Endothelial cell of umbilical vein (primary cell): ENCODE data around the gene VWCE.
"Not testable (repeated sequence)": the region's sequence is repeated elsewhere in the genome, so short reads cannot be mapped to it uniquely, and the experiment has no call there.

Experiments used
- CTCF ChIP-seq, 2 donors: IDR thresholded peaks; 1 replicate in 1 of 2; 2 replicates in 1 of 2; pipeline ENCODE4 v1.5.1; 2011; ENCODE audit warnings: low read length in 2 of 2, mild to moderate bottlenecking in 2 of 2, moderate library complexity in 2 of 2, control low read depth in 1 of 2, inconsistent platforms in 1 of 2, low read depth in 1 of 2; ENCODE audit not compliant: insufficient read depth in 1 of 2; ENCODE audit errors: extremely low read depth in 1 of 2
- EZH2 ChIP-seq: IDR thresholded peaks from 2 replicates; pipeline ENCODE4 v1.6.1; 2012; ENCODE audit warnings: borderline replicate concordance, low read depth, mild to moderate bottlenecking, moderate library complexity, low read length, inconsistent platforms; ENCODE audit not compliant: severe bottlenecking
- JUN ChIP-seq: IDR thresholded peaks from 2 replicates; pipeline ENCODE4 v1.6.1; 2011; ENCODE audit warnings: borderline replicate concordance, low read depth; ENCODE audit not compliant: insufficient read length, insufficient read depth
- MAX ChIP-seq: IDR thresholded peaks from 2 replicates; pipeline ENCODE4 v1.6.1; 2011; ENCODE audit not compliant: insufficient read depth, insufficient read length
- MYC ChIP-seq: IDR thresholded peaks from one replicate; pipeline ENCODE4 v1.6.1; 2011; ENCODE audit warnings: mild to moderate bottlenecking, low read depth, low read length
- POLR2A ChIP-seq: IDR thresholded peaks from 2 replicates; pipeline ENCODE4 v1.6.1; 2012; ENCODE audit warnings: low read depth, mild to moderate bottlenecking, control low read depth, low read length
- POLR2AphosphoS5 ChIP-seq: IDR thresholded peaks from 2 replicates; pipeline ENCODE4 v1.6.1; 2012; ENCODE audit warnings: low read depth, mild to moderate bottlenecking, control low read depth, low read length, moderate library complexity; ENCODE audit not compliant: insufficient read depth

GRCh38 chr11:61250796-61251765, 44.0 kb downstream of the VWCE start:
- not testable (repeated sequence) for TF ChIP-seq POLR2A; POLR2AphosphoS5; MAX; CTCF (IDR thresholded peaks at IDR 0.05; ENCODE audit: extremely low read depth in 1 of 2, insufficient read depth in 1 of 2, low read depth in 1 of 2, low read length in 2 of 2); EZH2; JUN; MYC
